ENCODE data around the gene CEACAM8. TPM values are rescaled to one million over a fixed set of nuclear protein-coding genes. Genes with fewer than 3 reads are reported as not detected.

The CEACAM8 gene
- total RNA-seq, 1 donor from 2014 or later, result not detected

GRCh38 chr19:42532891-42533290, 61.8 kb downstream of the CEACAM8 start:
- no peak overlapping the region for H3K4me3 ChIP-seq (ENCODE audit: low read depth, low read length)
- DNase-seq (ENCODE audit: low read depth), result no peak
- no peak for TF ChIP-seq CTCF (IDR thresholded peaks at IDR 0.05; ENCODE audit: insufficient read depth, low read length, poor library complexity, severe bottlenecking)
- H3K36me3 ChIP-seq (ENCODE audit: control insufficient read depth, insufficient read depth, low read length), result no peaks in the 10 kb centered on the region
- peaks cover 3% of the 10 kb centered on the region for H3K27me3 ChIP-seq (ENCODE audit: control insufficient read depth, insufficient read depth, low read length)

DNA sequence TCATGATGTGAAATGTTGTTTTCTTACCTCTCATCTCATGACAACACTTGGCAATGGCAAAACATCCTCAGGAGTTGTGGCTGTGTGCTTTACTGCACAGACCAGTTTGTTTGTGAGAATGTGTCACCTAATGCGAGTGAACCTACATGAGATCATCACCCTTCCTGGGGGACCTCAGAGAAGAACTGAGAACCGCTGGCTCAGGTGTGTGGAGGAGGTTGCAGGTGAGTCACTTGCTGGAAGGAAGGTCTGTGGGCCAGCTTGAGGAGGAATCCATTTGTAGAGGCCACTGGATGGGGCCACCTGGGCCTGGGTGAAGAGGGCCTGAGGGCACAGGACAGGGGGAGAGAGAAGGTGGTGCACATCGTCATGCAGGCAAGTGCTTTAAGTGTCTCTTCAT, 63.4 kb downstream of the CEACAM8 start:
- H3K27me3 ChIP-seq (ENCODE audit: control insufficient read depth, insufficient read depth, low read length), result peaks cover 3% of the 10 kb centered on the region
- no peak overlapping the region for H3K4me3 ChIP-seq (ENCODE audit: low read depth, low read length)
- H3K36me3 ChIP-seq (ENCODE audit: control insufficient read depth, insufficient read depth, low read length), result no peaks in the 10 kb centered on the region
- no peak for TF ChIP-seq CTCF (IDR thresholded peaks at IDR 0.05; ENCODE audit: insufficient read depth, low read length, poor library complexity, severe bottlenecking)
- DNase-seq (ENCODE audit: low read depth), result no peak

Other genes starting within 250 kb of the CEACAM8 start
- gene CNFN, start 204.6 kb downstream of the CEACAM8 start, total RNA-seq, result not detected in 2 replicates
- gene LIPE, start 167.5 kb downstream of the CEACAM8 start, total RNA-seq, result 3.7 and 7.5 TPM in 2 replicates
- gene CXCL17, start 152.0 kb downstream of the CEACAM8 start, total RNA-seq, result not detected in 2 replicates
- gene CEACAM1, start 66.4 kb downstream of the CEACAM8 start, total RNA-seq, result 2.1 and 3.6 TPM in 2 replicates
- gene PSG3, start 145.6 kb upstream of the CEACAM8 start, total RNA-seq, result not detected in 2 replicates
- gene PSG8, start 170.8 kb upstream of the CEACAM8 start, total RNA-seq, result not detected in 2 replicates

All from kidney epithelial cell (primary cell).